Hematopoietic multipotent progenitor cell (in vitro differentiated cells): ENCODE results near the gene THAP10. TPM values are rescaled to one million over a fixed set of nuclear protein-coding genes. Genes with fewer than 3 reads are reported as not detected.
"Not testable (repeated sequence)": the region's sequence is repeated elsewhere in the genome, so short reads cannot be mapped to it uniquely, and the experiment has no call there.

Experiments used
- DNase-seq, 3 donors: peaks; one replicate each; pipeline ENCODE4 v3.0.0-alpha.2; 2011 to 2015; ENCODE audit warnings: low read depth in 2 of 3, low spot score in 2 of 3
- total RNA-seq: library from RNA; depleted of rRNA; stranded (reverse); fragments of >200 nt; gene quantifications from one replicate; pipeline ENCODE4 v1.2.3, GENCODE V29; 2012

Gene THAP10
- total RNA-seq, 1 donor, result 0.54 TPM

GRCh38 chr15:70879401-70879800 is 12.8 kb downstream of the THAP10 start:
- DNase-seq, result no peak

- DNase-seq, result no peak
Observed at GRCh38 chr15:70876683-70877082, 15.6 kb downstream of the THAP10 start.

- DNase-seq, result no peak
Observed at GRCh38 chr15:70876011-70876410, 16.2 kb downstream of the THAP10 start.

- DNase-seq, result no peak
Observed at GRCh38 chr15:70875001-70875782, 17.0 kb downstream of the THAP10 start.

- no peak for DNase-seq
Observed at GRCh38 chr15:70873232-70874054, 18.8 kb downstream of the THAP10 start.

GRCh38 chr15:70871490-70871889 is 20.7 kb downstream of the THAP10 start:
- not testable (repeated sequence) for DNase-seq

GRCh38 chr15:70870051-70870450 is 22.2 kb downstream of the THAP10 start:
- no peak for DNase-seq

- DNase-seq, result no peak
Observed at GRCh38 chr15:70869346-70869745, 22.9 kb downstream of the THAP10 start.

- no peak for DNase-seq
Observed at GRCh38 chr15:70867911-70868467, 24.2 kb downstream of the THAP10 start.

- DNase-seq, result no peak
Observed at GRCh38 chr15:70866982-70867641, 25.1 kb downstream of the THAP10 start.

- no peak for DNase-seq
Observed at GRCh38 chr15:70863450-70864218, 28.6 kb downstream of the THAP10 start.

- no peak for DNase-seq
Observed at GRCh38 chr15:70859998-70860397, 32.2 kb downstream of the THAP10 start.

GRCh38 chr15:70859322-70859908 is 32.8 kb downstream of the THAP10 start:
- DNase-seq, result no peak

GRCh38 chr15:70858614-70859321 is 33.5 kb downstream of the THAP10 start:
- DNase-seq, result not testable (repeated sequence)

- DNase-seq, result no peak
Observed at GRCh38 chr15:70857562-70858285, 34.5 kb downstream of the THAP10 start.

- DNase-seq, result no peak
Observed at GRCh38 chr15:70856884-70857561, 35.2 kb downstream of the THAP10 start.

- no peak for DNase-seq
Observed at GRCh38 chr15:70856177-70856883, 35.9 kb downstream of the THAP10 start.
